ENCODE results near the gene QRICH1.

The QRICH1 gene

GRCh38 chr3:49100046-49100615 lies 6.3 kb upstream of the QRICH1 start:
- H3K4me3 ChIP-seq (ENCODE audit: low read depth, low read length), result no peak overlapping the region
- no peak for TF ChIP-seq CTCF (IDR thresholded peaks at IDR 0.05; ENCODE audit: low read depth, low read length)

GRCh38 chr3:49098910-49099630 lies 5.2 kb upstream of the QRICH1 start:
- no peak overlapping the region for H3K4me3 ChIP-seq (ENCODE audit: low read depth, low read length)
- TF ChIP-seq CTCF (IDR thresholded peaks at IDR 0.05; ENCODE audit: low read depth, low read length), result no peak

- TF ChIP-seq CTCF (IDR thresholded peaks at IDR 0.05; ENCODE audit: low read depth, low read length), result no peak
- H3K4me3 ChIP-seq (ENCODE audit: low read depth, low read length), result no peak overlapping the region
Measured at GRCh38 chr3:49098429-49098828, 4.6 kb upstream of the QRICH1 start.

- peak overlapping the region; percentile 94 for H3K4me3 ChIP-seq (ENCODE audit: low read depth, low read length)
- no peak for TF ChIP-seq CTCF (IDR thresholded peaks at IDR 0.05; ENCODE audit: low read depth, low read length)
Measured at GRCh38 chr3:49092938-49093852, 676 bp downstream of the QRICH1 start.

- no peak for TF ChIP-seq CTCF (IDR thresholded peaks at IDR 0.05; ENCODE audit: low read depth, low read length)
- no peak overlapping the region for H3K4me3 ChIP-seq (ENCODE audit: low read depth, low read length)
Measured at GRCh38 chr3:49081429-49081828, 12.4 kb downstream of the QRICH1 start.

GRCh38 chr3:49079270-49079669 lies 14.6 kb downstream of the QRICH1 start:
- no peak for TF ChIP-seq CTCF (IDR thresholded peaks at IDR 0.05; ENCODE audit: low read depth, low read length)
- no peak overlapping the region for H3K4me3 ChIP-seq (ENCODE audit: low read depth, low read length)

Measured in WI38 (cell line).